Measurements from ENCODE around the gene EDN1.

Gene EDN1

GRCh38 chr6:12339808-12340487 is 49.8 kb downstream of the EDN1 start:
- DNase-seq (ENCODE audit: low read depth), result no peak
- no peak overlapping the region for H3K4me3 ChIP-seq (ENCODE audit: low read depth, low read length)

- no peak overlapping the region for H3K4me3 ChIP-seq (ENCODE audit: low read depth, low read length)
- no peak for DNase-seq (ENCODE audit: low read depth)
Measured at GRCh38 chr6:12340488-12340818, 50.3 kb downstream of the EDN1 start.

- no peak for DNase-seq (ENCODE audit: low read depth)
- H3K4me3 ChIP-seq (ENCODE audit: low read depth, low read length), result no peak overlapping the region
Measured at GRCh38 chr6:12342664-12343063, 52.5 kb downstream of the EDN1 start.

DNA sequence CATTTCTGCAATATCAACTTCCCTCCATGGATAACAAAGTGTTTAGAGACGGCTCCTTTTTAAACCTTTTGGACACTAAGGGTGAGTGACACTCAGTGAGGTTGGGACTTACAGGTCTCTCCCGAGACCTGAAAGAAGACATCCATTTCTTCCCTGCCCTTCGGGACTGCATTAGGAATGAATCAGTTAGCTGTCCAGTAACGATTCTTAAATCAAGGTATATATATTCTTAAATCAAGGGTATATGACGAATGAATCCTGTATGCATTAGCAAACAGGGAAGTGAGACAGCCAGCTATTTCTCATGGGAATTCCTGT is 52.9 kb downstream of the EDN1 start:
- H3K4me3 ChIP-seq (ENCODE audit: low read depth, low read length), result no peak overlapping the region
- peak; percentile 78 for DNase-seq (ENCODE audit: low read depth)

DNA sequence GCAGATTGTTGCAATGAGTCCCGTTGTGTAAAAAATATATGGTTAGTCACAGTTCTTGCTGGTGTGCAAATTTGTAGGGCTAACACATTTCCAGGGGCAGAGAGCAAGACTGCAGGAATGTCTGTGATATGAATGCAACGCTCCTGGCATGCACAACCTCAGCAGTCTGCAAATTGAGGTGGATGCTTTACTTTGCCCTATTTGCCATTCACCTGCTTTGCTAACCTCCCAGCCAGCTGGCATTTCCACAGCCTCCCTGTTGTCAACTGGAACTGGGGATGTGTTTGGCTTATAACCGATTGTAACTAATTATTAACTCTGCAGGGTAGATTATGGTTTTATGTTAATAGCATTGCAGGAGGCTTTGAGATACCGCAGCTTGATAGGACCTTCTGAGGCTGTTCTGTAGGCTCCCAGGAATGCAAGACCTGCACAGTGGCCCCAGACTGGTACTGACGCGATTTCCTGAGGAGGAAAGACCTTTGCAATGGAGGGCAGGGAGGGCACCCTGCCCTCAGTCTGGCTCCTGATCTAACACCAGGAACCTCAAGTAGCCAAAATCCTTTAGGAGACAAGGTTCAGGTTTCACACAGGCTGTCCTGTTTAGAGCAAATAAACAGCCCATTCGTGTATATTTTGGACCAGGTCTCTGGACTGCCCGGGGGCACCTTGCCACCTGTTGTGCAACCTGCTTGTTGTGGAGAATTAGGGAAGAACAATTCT is 53.4 kb downstream of the EDN1 start:
- H3K4me3 ChIP-seq (ENCODE audit: low read depth, low read length), result no peak overlapping the region
- DNase-seq (ENCODE audit: low read depth), result no peak

DNA sequence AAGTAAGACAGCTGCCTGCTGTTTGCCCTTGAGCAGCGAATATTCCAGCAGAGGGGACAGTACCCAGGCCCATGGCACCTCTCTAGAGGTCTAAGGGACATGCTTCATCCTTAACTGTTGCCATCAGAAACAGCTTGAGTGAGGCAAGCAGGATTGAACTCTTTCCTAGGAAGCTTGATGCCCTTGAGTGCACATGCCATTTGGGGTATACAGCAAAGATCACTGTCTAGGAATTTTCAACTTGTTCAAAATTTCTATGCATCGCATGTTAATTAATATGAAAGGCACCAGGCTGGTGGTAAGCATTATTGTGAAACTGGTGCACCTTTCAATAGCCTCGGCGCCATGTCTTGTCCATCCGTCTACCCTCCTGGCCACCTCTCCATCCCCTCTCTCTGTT is 54.1 kb downstream of the EDN1 start:
- no peak overlapping the region for H3K4me3 ChIP-seq (ENCODE audit: low read depth, low read length)
- DNase-seq (ENCODE audit: low read depth), result no peak

DNA sequence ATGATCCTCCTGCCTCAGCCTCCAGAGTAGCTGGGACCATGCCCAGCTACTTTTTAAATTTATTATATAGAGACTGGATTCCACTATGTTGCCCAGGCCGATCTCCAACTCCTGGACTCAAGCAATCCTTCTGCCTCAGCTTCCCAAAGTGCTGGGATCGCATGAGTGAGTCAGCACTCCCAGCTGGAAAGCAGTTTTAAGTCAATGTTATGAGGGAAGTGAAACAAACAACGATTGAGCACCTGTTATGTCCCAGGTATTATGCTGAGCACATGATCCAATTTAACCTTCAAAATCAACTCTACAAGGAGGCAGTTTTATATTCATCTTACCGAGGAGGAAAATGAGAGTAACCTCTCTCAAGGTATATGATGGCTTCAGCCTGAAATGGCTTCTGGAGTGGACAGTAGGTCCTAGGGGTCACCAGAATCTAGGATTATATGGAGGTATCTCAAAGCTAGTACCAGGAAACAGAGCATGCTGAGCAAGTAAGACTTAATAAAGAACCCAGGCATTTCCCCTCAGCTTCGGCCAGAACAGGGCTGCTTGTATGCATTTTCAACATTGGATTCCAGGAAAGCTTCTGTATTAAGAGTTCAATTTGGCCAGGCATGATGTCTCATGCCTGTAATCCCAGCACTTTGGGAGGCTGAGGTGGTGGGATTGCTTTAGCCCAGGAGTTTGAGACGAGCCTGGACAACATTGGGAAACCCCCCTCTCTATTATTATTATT is 55.0 kb downstream of the EDN1 start:
- no peak for DNase-seq (ENCODE audit: low read depth)

DNA sequence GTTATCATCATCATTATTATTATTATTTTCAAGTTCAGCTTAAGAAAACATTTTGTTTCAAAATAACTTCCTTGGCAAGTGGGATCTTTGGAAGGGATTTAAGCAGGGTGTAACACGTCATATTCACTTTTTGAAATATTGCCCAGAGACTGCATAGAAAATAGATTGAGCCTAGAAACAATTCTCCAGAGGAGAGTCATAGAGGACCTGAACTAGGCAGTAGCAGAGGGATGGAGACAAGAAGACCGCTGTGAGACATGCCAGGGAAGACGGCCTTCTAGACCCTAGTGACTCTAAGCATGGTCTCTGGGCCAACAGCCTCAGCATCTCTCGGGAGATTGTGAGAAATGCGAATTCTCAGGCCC is 55.5 kb downstream of the EDN1 start:
- H3K4me3 ChIP-seq (ENCODE audit: low read depth, low read length), result no peak overlapping the region
- DNase-seq (ENCODE audit: low read depth), result no peak

More for the DNA sequence above, 55.0 kb downstream of the EDN1 start:
- no peak overlapping the region for H3K4me3 ChIP-seq (ENCODE audit: low read depth, low read length)

Measured in skeletal muscle cell (primary cell).